HG02981 (cell line): ENCODE results near the gene RFNG.

Source experiments
- ATAC-seq: cut with Tn5 transposase; IDR thresholded peaks from one replicate; pipeline ENCODE4 v1.9.1; 2021; ENCODE audit warnings: mild to moderate bottlenecking, moderate library complexity; ENCODE audit not compliant: unreplicated experiment

RFNG gene

GRCh38 chr17:82078433-82078832 lies 26.8 kb upstream of the RFNG start:
- no peak for ATAC-seq

GRCh38 chr17:82077617-82078358 lies 26.2 kb upstream of the RFNG start:
- no peak for ATAC-seq

- no peak for ATAC-seq
Measured at GRCh38 chr17:82076785-82077591, 25.4 kb upstream of the RFNG start.

- no peak for ATAC-seq
Measured at GRCh38 chr17:82076018-82076784, 24.6 kb upstream of the RFNG start.

- no peak for ATAC-seq
Measured at GRCh38 chr17:82073446-82073845, 21.8 kb upstream of the RFNG start.

GRCh38 chr17:82072827-82073226 lies 21.2 kb upstream of the RFNG start:
- no peak for ATAC-seq

- no peak for ATAC-seq
Measured at GRCh38 chr17:82070611-82071010, 19.0 kb upstream of the RFNG start.

- ATAC-seq = peak; percentile 68
Measured at GRCh38 chr17:82065638-82066303, 14.2 kb upstream of the RFNG start, which contains the start of gene DUS1L. Gene DUS1L, minus strand, starts transcription at chr17:82065804. Its CDS starts 745 bp downstream, at chr17:82065059.

GRCh38 chr17:82065193-82065637 lies 13.6 kb upstream of the RFNG start:
- peak; percentile 30 for ATAC-seq

GRCh38 chr17:82064433-82065192 lies 13.0 kb upstream of the RFNG start:
- ATAC-seq = no peak

GRCh38 chr17:82063424-82064415 lies 12.1 kb upstream of the RFNG start:
- no peak for ATAC-seq

- ATAC-seq = no peak
Measured at GRCh38 chr17:82062984-82063368, 11.4 kb upstream of the RFNG start.

GRCh38 chr17:82062076-82062983 lies 10.7 kb upstream of the RFNG start:
- no peak for ATAC-seq

- no peak for ATAC-seq
Measured at GRCh38 chr17:82061047-82061925, 9.7 kb upstream of the RFNG start.

- ATAC-seq = no peak
Measured at GRCh38 chr17:82060614-82061013, 9.0 kb upstream of the RFNG start.

- ATAC-seq = no peak
Measured at GRCh38 chr17:82060001-82060380, 8.4 kb upstream of the RFNG start.
